Head of caudate nucleus (tissue), 42 donors: ENCODE results near the gene ZNF605.
A peak's percentile ranks its signal among the peaks of the same experiment; 100 is the strongest.
"Not testable (repeated sequence)": the region's sequence is repeated elsewhere in the genome, so short reads cannot be mapped to it uniquely, and the experiment has no call there.

ENCODE experiments used
- DNase-seq, 42 donors: peaks; one replicate each; pipeline versions ENCODE4 v3.0.0 to v3.0.0-alpha.2; 2020 to 2021; ENCODE audit warnings: mixed read lengths in 7 of 42
- intact Hi-C: fragments of 100-400 bp; cut with DNase I; formaldehyde crosslinking; loops from one replicate; pipeline ENCODE4 v1.15.0; 2022

Gene ZNF605

GRCh38 chr12:132921685-132922084 lies 34.4 kb downstream of the ZNF605 start:
- DNase-seq = no peak
- intact Hi-C loops = no loop called here

- no peak for DNase-seq
These were observed 37.4 kb downstream of the ZNF605 start for GRCh38 chr12:132918680-132919079.

GRCh38 chr12:132909030-132909368 lies 47.1 kb downstream of the ZNF605 start:
- peak in 1 of 42 donors; percentile 31 for DNase-seq
- intact Hi-C loops = no loop called here

More at GRCh38 chr12:132918680-132919079, 37.4 kb downstream of the ZNF605 start:
- intact Hi-C loops = no loop called here

- intact Hi-C loops = no loop called here
- peak; percentile 93 to 100 (median 98) for DNase-seq
These were observed 47.7 kb downstream of the ZNF605 start for GRCh38 chr12:132908145-132909029.

GRCh38 chr12:132907789-132908144 lies 48.3 kb downstream of the ZNF605 start:
- peak in 9 of 42 donors; percentile 5 to 44 (median 34) for DNase-seq
- intact Hi-C loops = not testable (repeated sequence)

GRCh38 chr12:132907216-132907615 lies 48.9 kb downstream of the ZNF605 start:
- intact Hi-C loops = no loop called here
- DNase-seq = peak in 25 of 42 donors; percentile 17 to 66 (median 34)

- DNase-seq = peak; percentile 51 to 91 (median 82)
- intact Hi-C loops = no loop called here
These were observed 51.3 kb downstream of the ZNF605 start for GRCh38 chr12:132904718-132905328.

- no peak for DNase-seq
- intact Hi-C loops = no loop called here
These were observed 57.1 kb downstream of the ZNF605 start for GRCh38 chr12:132899033-132899432.

GRCh38 chr12:132888852-132889251 lies 67.3 kb downstream of the ZNF605 start:
- intact Hi-C loops = no loop called here
- DNase-seq = no peak

- intact Hi-C loops = no loop called here
These were observed 68.4 kb downstream of the ZNF605 start, which contains the start of gene CHFR for GRCh38 chr12:132887513-132888351. CHFR (minus strand) TSS chr12:132887605; CDS start chr12:132887328, 277 bp downstream.

GRCh38 chr12:132886529-132887477 lies 69.3 kb downstream of the ZNF605 start:
- DNase-seq = peak in 6 of 42 donors; percentile 8 to 49 (median 21)

More at GRCh38 chr12:132887513-132888351, 68.4 kb downstream of the ZNF605 start, which contains the start of gene CHFR:
- peak; percentile 93 to 99 (median 97) for DNase-seq

GRCh38 chr12:132881818-132882217 lies 74.3 kb downstream of the ZNF605 start:
- no peak for DNase-seq
- intact Hi-C loops = no loop called here

More at GRCh38 chr12:132886529-132887477, 69.3 kb downstream of the ZNF605 start:
- intact Hi-C loops = no loop called here

- intact Hi-C loops = not testable (repeated sequence)
- DNase-seq = peak in 1 of 42 donors; percentile 16
These were observed 81.5 kb downstream of the ZNF605 start for GRCh38 chr12:132874620-132875019.

GRCh38 chr12:132874175-132874574 lies 81.9 kb downstream of the ZNF605 start:
- intact Hi-C loops = no loop called here
- no peak for DNase-seq

GRCh38 chr12:132873724-132874123 lies 82.4 kb downstream of the ZNF605 start:
- DNase-seq = no peak
- intact Hi-C loops = no loop called here

- no peak for DNase-seq
- intact Hi-C loops = no loop called here
These were observed 83.1 kb downstream of the ZNF605 start for GRCh38 chr12:132872975-132873421.

GRCh38 chr12:132872073-132872855 lies 83.8 kb downstream of the ZNF605 start:
- intact Hi-C loops = no loop called here
- DNase-seq = peak in 26 of 42 donors; percentile 6 to 63 (median 35)
